IMR-90 (cell line): ENCODE data around the gene ALG1. TPM values are rescaled to one million over a fixed set of nuclear protein-coding genes. Genes with fewer than 3 reads are reported as not detected.
"Not testable (repeated sequence)": the region's sequence is repeated elsewhere in the genome, so short reads cannot be mapped to it uniquely, and the experiment has no call there.

Experiments used
- ATAC-seq: fragments of 200-7000 bp; cut with Tn5 transposase; 2 replicates; pipeline ENCODE4 v1.9.1; 2020; ENCODE audit warnings: low read depth, mild to moderate bottlenecking, moderate library complexity
- BruUV-seq: library from RNA; stranded (reverse); fragments of 400-500 nt; replicated peaks from 2 replicates; lab custom pipeline; 2021; lab: Mats Ljungman, UMichigan
- CTCF ChIA-PET: fragments of 300-600 bp; formaldehyde crosslinking; extraction: SDS; loops from one replicate; lab custom pipeline; 2021; ENCODE audit warnings: antibody characterized with exemption; lab: Yijun Ruan, JAX
- POLR2A ChIA-PET: fragments of 300-600 bp; sonication (Branson Sonifier 250); formaldehyde crosslinking; loops from one replicate; lab custom pipeline; 2022; ENCODE audit warnings: antibody characterized with exemption; ENCODE audit not compliant: unreplicated experiment; lab: Charles Lee
- DNase-seq: peaks from one replicate; pipeline ENCODE4 v3.0.0; 2013
- H2AFZ ChIP-seq: replicated peaks from 2 replicates; pipeline ENCODE3; 2013; ENCODE audit warnings: low read length, mild to moderate bottlenecking; ENCODE audit not compliant: poor library complexity
- H2AK5ac ChIP-seq: 2 replicates; pipeline ENCODE4 v1.6.1; 2013; ENCODE audit warnings: low read depth, low read length, inconsistent platforms
- H2AK9ac ChIP-seq: replicated peaks from 2 replicates; pipeline ENCODE3; 2013; ENCODE audit warnings: mild to moderate bottlenecking, low read depth, low read length, moderate library complexity; ENCODE audit not compliant: poor library complexity
- H2BK120ac ChIP-seq: 2 replicates; pipeline ENCODE4 v1.6.1; 2013; ENCODE audit warnings: low read depth, low read length, inconsistent platforms
- H2BK15ac ChIP-seq: 3 replicates; pipeline ENCODE4 v1.6.1; 2013; ENCODE audit warnings: low read depth, low read length, inconsistent platforms
- H2BK20ac ChIP-seq: 2 replicates; pipeline ENCODE4 v1.6.1; 2013; ENCODE audit warnings: low read depth, mild to moderate bottlenecking, inconsistent platforms, low read length, moderate library complexity
- H2BK5ac ChIP-seq: 2 replicates; pipeline ENCODE4 v1.6.1; 2013; ENCODE audit warnings: mild to moderate bottlenecking, low read depth, low read length, inconsistent platforms; ENCODE audit not compliant: poor library complexity, severe bottlenecking
- H3K14ac ChIP-seq: replicated peaks from 2 replicates; pipeline ENCODE4 v1.6.1; 2013; ENCODE audit warnings: low read depth, low read length, inconsistent platforms
- H3K18ac ChIP-seq: 2 replicates; pipeline ENCODE4 v1.6.1; 2013; ENCODE audit warnings: low read depth, low read length, control low read depth
- H3K23ac ChIP-seq: 2 replicates; pipeline ENCODE4 v1.6.1; 2013; ENCODE audit warnings: low read depth, low read length, inconsistent platforms
- H3K27ac ChIP-seq: 2 replicates; pipeline ENCODE4 v1.5.1; 2013; ENCODE audit warnings: mild to moderate bottlenecking, control low read depth, low read length; ENCODE audit not compliant: insufficient read depth
- H3K27me3 ChIP-seq: 2 replicates; pipeline ENCODE4 v1.6.1; 2013; ENCODE audit warnings: low read length; ENCODE audit not compliant: control insufficient read depth, insufficient read depth
- H3K36me3 ChIP-seq: 2 replicates; pipeline ENCODE4 v1.6.1; 2013; ENCODE audit warnings: low read length, mixed read lengths; ENCODE audit not compliant: control insufficient read depth, insufficient read depth
- H3K4ac ChIP-seq: 2 replicates; pipeline ENCODE4 v1.6.1; 2013; ENCODE audit warnings: low read depth, low read length, inconsistent platforms
- H3K4me1 ChIP-seq: 2 replicates; pipeline ENCODE4 v1.6.1; 2013; ENCODE audit warnings: low read length, mixed read lengths; ENCODE audit not compliant: control insufficient read depth, insufficient read depth
- H3K4me2 ChIP-seq: 2 replicates; pipeline ENCODE4 v1.6.1; 2013; ENCODE audit warnings: low read depth, mild to moderate bottlenecking, control low read depth, low read length, moderate library complexity
- H3K4me3 ChIP-seq: 2 replicates; pipeline ENCODE4 v1.5.1; 2013; ENCODE audit warnings: low read depth, mild to moderate bottlenecking, control low read depth, low read length, moderate library complexity; ENCODE audit not compliant: insufficient read depth
- H3K56ac ChIP-seq: 2 replicates; pipeline ENCODE4 v1.6.1; 2013; ENCODE audit warnings: low read length, inconsistent platforms; ENCODE audit not compliant: insufficient read depth; ENCODE audit errors: extremely low read depth
- H3K79me1 ChIP-seq, 2 experiments: 2 replicates each; pipeline ENCODE4 v1.6.1; 2013; ENCODE audit warnings: low read length in 2 of 2, inconsistent platforms in 1 of 2, low read depth in 1 of 2
- H3K9ac ChIP-seq: 2 replicates; pipeline ENCODE4 v1.6.1; 2013; ENCODE audit warnings: low read depth, low read length, control low read depth
- H3K9me1 ChIP-seq: 2 replicates; pipeline ENCODE4 v1.6.1; 2013; ENCODE audit warnings: low read length, inconsistent platforms; ENCODE audit not compliant: insufficient read depth
- H3K9me3 ChIP-seq: 2 replicates; pipeline ENCODE4 v1.6.1; 2013; ENCODE audit warnings: low read length; ENCODE audit not compliant: control insufficient read depth, insufficient read depth
- H4K20me1 ChIP-seq: 2 replicates; pipeline ENCODE4 v1.6.1; 2013; ENCODE audit warnings: low read length, inconsistent platforms; ENCODE audit not compliant: insufficient read depth
- H4K5ac ChIP-seq: 2 replicates; pipeline ENCODE4 v1.6.1; 2013; ENCODE audit warnings: mild to moderate bottlenecking, low read depth, low read length, control low read depth
- H4K8ac ChIP-seq, 2 experiments: 2 replicates each; pipeline ENCODE4 v1.6.1; 2013; ENCODE audit warnings: low read depth in 2 of 2, low read length in 2 of 2, control low read depth in 1 of 2, inconsistent platforms in 1 of 2
- H4K91ac ChIP-seq: 2 replicates; pipeline ENCODE4 v1.6.1; 2013; ENCODE audit warnings: low read depth, low read length, inconsistent platforms; ENCODE audit not compliant: insufficient read depth
- NFE2L2 ChIP-seq: fragments of 150-350 bp; IDR thresholded peaks from 2 replicates; pipeline ENCODE4 v1.6.1; 2016; ENCODE audit warnings: low read depth, mild to moderate bottlenecking, low read length
- WGBS, 2 experiments: methylation state at CpG; one replicate each; pipeline versions ENCODE4 v1.1.5 to v1.1.7; 2013; ENCODE audit warnings: missing lambda C conversion rate in 2 of 2; ENCODE audit not compliant: insufficient read length in 1 of 2; ENCODE audit errors: extremely low coverage in 2 of 2; 5-methylcytosine and 5-hydroxymethylcytosine counted together
- dilution Hi-C: fragments of 300-500 bp; cut with HindIII; formaldehyde crosslinking; loops from one replicate; pipeline ENCODE4 v1.14.3; 2018; ENCODE audit warnings: low sequenced_read_pairs; ENCODE audit not compliant: unreplicated experiment
- in situ Hi-C: fragments of 300-500 bp; cut with MboI; formaldehyde crosslinking; loops from 3 replicates; pipeline ENCODE4 v1.14.3; 2019; ENCODE audit warnings: low sequenced_read_pairs, inconsistent platforms, mixed read lengths
- intact Hi-C: fragments of 100-400 bp; cut with micrococcal nuclease; formaldehyde crosslinking; loops from 2 replicates; pipeline ENCODE4 v1.10.0; 2022
- polyA plus RNA-seq, 3 experiments: library from polyadenylated mRNA; depleted of rRNA; stranded (reverse); fragments of >200 nt; gene quantifications; 2 replicates each; pipeline ENCODE4 v1.2.3, GENCODE V29; 2012; ENCODE audit warnings: low replicate concordance in 1 of 3
- total RNA-seq: library from RNA; depleted of rRNA; stranded (reverse); fragments of >200 nt; gene quantifications from 2 replicates; pipeline ENCODE4 v1.2.3, GENCODE V29; 2012

ALG1 gene
- total and polyA plus RNA-seq, 2 of the 4 experiments (the other 2 are of a cell fraction) = 30.9 to 41.0 TPM

DNA sequence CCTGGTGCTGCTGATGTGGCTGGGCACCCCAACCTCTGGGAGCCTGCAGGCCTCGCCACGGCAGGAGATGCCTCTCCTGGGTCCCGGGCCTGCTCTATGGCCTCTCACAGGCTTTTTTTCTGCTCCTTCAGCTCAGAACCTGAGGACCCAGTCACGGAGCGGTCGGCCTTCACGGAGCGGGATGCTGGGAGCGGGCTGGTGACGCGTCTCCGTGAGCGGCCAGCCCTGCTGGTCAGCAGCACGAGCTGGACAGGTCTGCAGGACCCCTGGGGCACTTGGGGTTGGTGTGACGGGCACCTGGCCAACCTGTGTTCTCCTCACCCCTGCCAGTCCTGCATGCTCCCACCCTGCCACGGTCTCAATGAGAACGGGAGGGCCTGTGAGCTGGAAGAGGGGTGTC is 7.0 kb downstream of the ALG1 start:
- Histone ChIP-seq H3K9me3 (no peaks in the 10 kb centered on the region), H3K36me3 (peaks cover 44% of the 10 kb centered on the region), H4K91ac (no peak overlapping the region), H3K14ac (no peak overlapping the region), H3K9me1 (no peaks in the 10 kb centered on the region), H3K56ac (no peak overlapping the region), H2BK5ac (no peak overlapping the region), H2BK15ac (no peak overlapping the region), H3K23ac (no peak overlapping the region), H2AFZ (no peak overlapping the region), H3K27ac (no peak overlapping the region), H4K5ac (no peak overlapping the region), H3K79me1 (peaks cover 4 to 20% of the 10 kb centered on the region in 2 experiments; a peak in 2 of 4 replicates), H4K20me1 (no peaks in the 10 kb centered on the region), H3K4me3 (no peak overlapping the region), H3K27me3 (no peaks in the 10 kb centered on the region), H2AK9ac (no peak overlapping the region), H4K8ac (no peak overlapping the region), H3K4me2 (no peak overlapping the region), H3K4ac (no peak overlapping the region), H3K9ac (no peak overlapping the region), H3K4me1 (no peaks in the 10 kb centered on the region), H2BK120ac (no peak overlapping the region), H2AK5ac (no peak overlapping the region), H3K18ac (no peak overlapping the region), H2BK20ac (no peak overlapping the region)
- DNase-seq (no peak), ATAC-seq (no peak)
- intact Hi-C loops (no loop called here), dilution Hi-C loops (no loop called here), in situ Hi-C loops (no loop called here)
- no peak for TF ChIP-seq NFE2L2
- ChIA-PET CTCF (no interaction called here), POLR2A (no interaction called here)
- no TSS peak for BruUV-seq
- WGBS, 2 experiments = 100% methylated on average over 2 of the region's 17 CpGs; no CpG with 5 or more reads in 1 of the 2 experiments

DNA sequence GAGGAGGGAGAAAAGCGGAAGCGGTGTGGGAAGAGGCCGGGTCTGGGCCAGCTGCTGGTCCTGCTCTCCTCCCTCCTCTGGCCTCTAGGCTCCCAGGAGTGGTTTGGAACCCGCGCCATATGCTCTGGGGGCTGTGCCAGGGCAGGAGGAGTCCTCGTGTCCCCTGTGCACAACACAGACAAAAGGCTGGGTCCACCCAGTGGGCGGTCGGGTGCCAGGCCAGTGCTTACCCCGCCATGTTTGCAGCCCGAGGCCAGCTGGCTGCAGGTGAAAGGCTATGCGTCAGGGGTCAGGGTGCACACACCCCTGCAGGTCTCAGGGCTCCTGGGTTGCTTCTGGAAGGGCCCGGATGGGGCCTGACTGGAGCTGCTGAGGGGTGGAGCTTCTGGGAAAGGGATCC is 8.8 kb downstream of the ALG1 start:
- H3K79me1 ChIP-seq, H3K27ac ChIP-seq, H2BK20ac ChIP-seq, H2AK5ac ChIP-seq, dilution Hi-C loops, H4K20me1 ChIP-seq, H2BK5ac ChIP-seq, H2BK15ac ChIP-seq, BruUV-seq, H3K4me2 ChIP-seq, H3K27me3 ChIP-seq, H3K9ac ChIP-seq, H2AK9ac ChIP-seq, DNase-seq, H3K14ac ChIP-seq, H3K4me3 ChIP-seq, H2BK120ac ChIP-seq, POLR2A ChIA-PET, in situ Hi-C loops, H3K9me1 ChIP-seq, H3K9me3 ChIP-seq, H4K5ac ChIP-seq, H3K4me1 ChIP-seq, H3K56ac ChIP-seq, H2AFZ ChIP-seq, CTCF ChIA-PET, H4K8ac ChIP-seq, H3K18ac ChIP-seq, H4K91ac ChIP-seq, ATAC-seq, H3K23ac ChIP-seq, intact Hi-C loops, H3K4ac ChIP-seq: not testable (repeated sequence)
- H3K36me3 ChIP-seq = peaks cover 44% of the 10 kb centered on the region
- WGBS, 2 experiments = 81% methylated on average over 4 of the region's 12 CpGs; no CpG with 5 or more reads in 1 of the 2 experiments
